Effector CD4-positive, alpha-beta T cell (primary cell): ENCODE data around the gene WDR86.
A peak's percentile ranks its signal among the peaks of the same experiment; 100 is the strongest.

ENCODE experiments used
- DNase-seq: peaks from one replicate; pipeline ENCODE4 v3.0.0-alpha.2; 2020
- total RNA-seq: gene quantifications from one replicate; lab custom pipeline; 2026; lab: John Stamatoyannopoulos, UW

Gene WDR86, protein sequence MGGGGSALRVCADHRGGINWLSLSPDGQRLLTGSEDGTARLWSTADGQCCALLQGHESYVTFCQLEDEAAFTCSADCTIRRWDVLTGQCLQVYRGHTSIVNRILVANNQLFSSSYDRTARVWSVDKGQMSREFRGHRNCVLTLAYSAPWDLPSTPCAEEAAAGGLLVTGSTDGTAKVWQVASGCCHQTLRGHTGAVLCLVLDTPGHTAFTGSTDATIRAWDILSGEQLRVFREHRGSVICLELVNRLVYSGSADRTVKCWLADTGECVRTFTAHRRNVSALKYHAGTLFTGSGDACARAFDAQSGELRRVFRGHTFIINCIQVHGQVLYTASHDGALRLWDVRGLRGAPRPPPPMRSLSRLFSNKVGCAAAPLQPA
- total RNA-seq: 2.1 reads per million, percentile 4 among the genes with 10 or more reads in this experiment

- no peak for DNase-seq
Observed at GRCh38 chr7:151409667-151410404, at the start of gene WDR86. TSS of gene WDR86 (minus strand) at chr7:151410038. CDS start at chr7:151409589, 449 bp downstream.

GRCh38 chr7:151457534-151457933 lies 47.7 kb upstream of the WDR86 start:
- no peak for DNase-seq

GRCh38 chr7:151456782-151457181 lies 46.9 kb upstream of the WDR86 start:
- no peak for DNase-seq

DNA sequence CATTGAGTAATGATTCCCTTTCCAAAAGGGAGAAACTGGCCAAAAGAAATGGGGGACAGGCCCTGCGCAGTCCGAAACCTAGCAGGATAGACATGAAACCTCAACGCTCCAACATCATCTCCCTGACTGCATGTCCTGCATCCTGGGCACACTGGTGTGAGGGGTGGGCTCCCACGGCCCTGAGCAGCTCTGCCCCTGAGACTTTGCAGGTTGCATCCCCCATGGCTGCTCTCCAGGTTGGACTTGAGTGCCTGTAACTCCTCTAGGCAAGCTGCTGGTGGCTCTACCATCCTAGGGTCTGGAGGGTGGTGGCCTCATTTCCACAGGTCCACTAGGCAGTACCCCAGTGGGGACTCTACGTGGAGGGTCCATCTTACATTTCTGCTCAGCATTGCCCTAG lies 46.4 kb upstream of the WDR86 start:
- no peak for DNase-seq

DNA sequence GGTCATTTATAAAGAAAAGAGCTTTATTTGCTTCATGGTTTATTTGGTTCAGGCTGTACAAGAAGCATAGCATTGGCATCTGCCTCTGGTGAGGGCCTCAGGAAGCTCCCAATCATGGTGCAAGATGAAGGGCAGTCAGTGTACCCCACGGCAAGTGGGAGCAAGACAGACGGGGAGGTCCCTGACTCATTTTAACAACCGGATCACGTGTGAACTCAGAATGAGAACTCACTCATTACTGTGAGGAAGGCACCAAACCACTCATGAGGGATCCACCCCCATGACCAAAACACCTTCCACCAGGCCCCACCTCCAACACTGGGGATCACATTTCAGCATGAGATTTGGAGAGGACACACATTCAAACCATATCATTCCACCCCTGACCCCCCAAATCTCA lies 45.9 kb upstream of the WDR86 start:
- no peak for DNase-seq

DNA sequence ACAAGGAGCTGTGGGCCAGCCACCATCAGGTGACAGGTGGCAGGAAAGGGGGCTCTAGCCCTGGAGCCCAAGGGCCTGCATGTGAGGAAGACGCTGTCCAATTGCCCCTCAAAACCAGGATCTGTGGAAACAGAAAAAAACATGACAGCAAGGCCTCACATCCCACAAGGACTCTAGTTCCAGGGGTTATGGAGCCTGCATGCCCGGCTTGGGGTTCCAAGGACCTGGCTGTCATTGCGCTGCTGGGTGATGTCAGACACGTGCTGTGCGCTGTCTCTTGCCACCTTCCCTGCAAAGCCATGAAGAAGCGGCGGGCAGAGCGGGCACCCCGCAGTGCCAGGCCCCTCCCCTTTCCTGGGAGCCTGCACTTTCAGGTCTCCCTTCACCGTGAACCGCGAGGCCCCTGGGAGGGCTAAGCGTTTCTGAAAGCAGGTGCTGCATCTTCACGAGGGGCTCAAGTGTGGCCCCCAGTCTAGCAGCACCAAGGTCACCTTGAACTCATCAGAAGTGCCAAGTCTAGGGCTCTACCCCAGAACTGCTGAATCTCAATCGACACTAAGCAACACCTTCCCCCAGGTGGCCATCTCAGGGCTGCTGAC lies 45.2 kb upstream of the WDR86 start:
- no peak for DNase-seq

- DNase-seq: no peak
Observed at GRCh38 chr7:151454305-151454704, 44.5 kb upstream of the WDR86 start.

GRCh38 chr7:151453326-151453791 lies 43.5 kb upstream of the WDR86 start:
- no peak for DNase-seq

DNA sequence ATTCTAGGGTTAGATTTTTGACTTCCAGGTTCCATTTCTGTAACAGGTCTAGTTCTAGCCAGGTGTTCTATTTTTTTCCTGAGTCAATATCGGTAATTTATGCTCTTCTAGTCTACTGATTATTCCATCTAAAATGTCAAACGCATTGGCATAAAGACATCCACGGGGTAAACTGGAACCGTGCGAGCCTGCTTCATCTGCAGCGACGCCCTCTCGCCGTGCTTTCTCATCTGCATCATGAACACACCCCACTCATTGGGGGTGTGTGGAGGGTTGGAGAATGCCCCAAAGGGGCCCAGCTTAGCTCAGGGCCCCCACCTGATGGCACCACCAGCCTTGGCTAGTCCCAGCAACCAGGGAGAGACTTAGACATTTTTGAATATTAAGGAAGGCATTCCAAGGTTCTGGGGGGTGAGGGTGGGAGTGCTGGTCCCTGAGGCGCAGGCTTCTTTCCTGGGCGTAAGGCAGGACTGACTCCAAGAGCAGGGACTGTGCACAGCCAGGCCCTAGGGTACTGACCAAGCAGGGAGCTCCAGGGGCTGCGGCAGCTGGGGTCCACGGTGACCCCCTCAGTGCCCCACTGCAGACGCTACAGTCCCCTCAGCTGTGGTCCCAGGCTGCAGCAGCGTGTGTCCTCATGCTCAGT lies 43.0 kb upstream of the WDR86 start:
- no peak for DNase-seq

GRCh38 chr7:151451626-151452571 lies 42.1 kb upstream of the WDR86 start:
- no peak for DNase-seq

DNA sequence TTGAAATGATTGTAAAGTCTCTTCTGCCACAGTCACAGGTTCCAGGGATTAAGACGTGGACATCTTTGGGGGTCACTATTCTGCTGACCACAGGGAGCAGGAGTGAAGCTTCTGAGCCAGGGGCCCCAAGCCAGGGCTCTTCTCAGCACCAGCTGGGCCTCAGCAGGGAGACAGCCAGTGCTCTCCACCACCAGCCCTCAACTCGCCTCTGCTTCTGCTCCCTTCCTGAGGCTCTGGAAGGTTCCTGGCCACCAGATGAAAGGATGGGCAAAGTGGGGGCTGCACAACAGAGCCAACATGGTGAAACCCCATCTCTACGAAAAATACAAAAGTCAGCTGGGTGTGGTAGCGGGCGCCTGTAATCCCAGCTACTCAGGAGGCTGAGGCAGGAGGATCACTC lies 41.3 kb upstream of the WDR86 start:
- DNase-seq: no peak

- no peak for DNase-seq
Observed at GRCh38 chr7:151449990-151450389, 40.2 kb upstream of the WDR86 start.

GRCh38 chr7:151448261-151449252 lies 38.7 kb upstream of the WDR86 start:
- DNase-seq: peak; percentile 71

- no peak for DNase-seq
Observed at GRCh38 chr7:151447901-151448260, 38.0 kb upstream of the WDR86 start.

DNA sequence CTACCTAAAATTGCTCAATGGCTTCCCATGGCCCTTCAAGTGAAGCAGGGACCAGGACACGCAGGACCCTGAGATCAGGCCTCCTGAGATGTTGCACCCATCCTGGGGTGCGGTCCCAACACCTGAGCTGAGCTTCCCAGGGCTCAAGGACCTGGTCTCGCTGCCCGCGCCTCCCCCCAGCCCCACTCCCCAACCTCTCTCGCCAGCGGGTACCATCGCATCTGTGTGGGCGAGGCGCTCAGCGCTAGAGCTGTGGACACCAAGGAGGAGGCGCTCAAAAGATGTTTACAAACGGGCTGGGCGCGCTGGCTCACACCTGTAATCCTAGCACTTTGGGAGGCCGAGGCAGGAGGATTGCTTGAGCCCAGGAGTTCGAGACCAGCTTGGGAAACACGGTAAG lies 37.5 kb upstream of the WDR86 start:
- DNase-seq: no peak

- no peak for DNase-seq
Observed at GRCh38 chr7:151446412-151446811, 36.6 kb upstream of the WDR86 start.

DNA sequence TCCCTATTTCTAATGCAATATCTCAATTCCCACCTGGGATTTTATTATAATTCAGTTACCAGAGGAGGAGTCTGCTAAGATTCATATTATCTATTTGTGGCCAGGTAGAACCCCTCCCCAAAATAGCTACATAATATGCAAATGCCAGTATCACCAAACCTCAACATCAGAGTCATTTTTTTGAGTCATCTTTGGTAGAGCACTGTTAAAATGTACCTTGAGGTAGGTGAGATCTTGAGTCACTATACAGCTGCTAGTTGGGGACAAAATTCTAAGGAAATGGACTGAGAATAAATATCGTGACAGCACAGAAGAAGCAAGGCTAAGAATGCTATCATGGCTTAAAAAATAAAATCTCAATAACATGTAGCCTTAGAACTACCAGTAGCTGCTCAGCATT lies 34.8 kb upstream of the WDR86 start:
- DNase-seq: no peak

GRCh38 chr7:151442776-151443496 lies 33.1 kb upstream of the WDR86 start:
- no peak for DNase-seq

- DNase-seq: no peak
Observed at GRCh38 chr7:151440799-151441445, 31.1 kb upstream of the WDR86 start.
